Testis (tissue), 2 donors: ENCODE results near the gene CCDC157.

Experiments
- POLR2A ChIP-seq: fragments of 450-650 bp; IDR thresholded peaks from one replicate; pipeline ENCODE4 v1.6.1; 2017; ENCODE audit warnings: antibody characterized with exemption, mild to moderate bottlenecking, moderate library complexity
- TF ChIP-seq, protein P1 (sequence below), 3 experiments: fragments of 450-650 bp in 2 of 3; fragments of 200-600 bp in 1 of 3; sonication (generic) in 1 of 3; IDR thresholded peaks; one replicate each; pipeline ENCODE4 v1.5.1; 2016 to 2019; ENCODE audit warnings: antibody characterized with exemption in 3 of 3, mild to moderate bottlenecking in 2 of 3, moderate library complexity in 1 of 3

DNA sequence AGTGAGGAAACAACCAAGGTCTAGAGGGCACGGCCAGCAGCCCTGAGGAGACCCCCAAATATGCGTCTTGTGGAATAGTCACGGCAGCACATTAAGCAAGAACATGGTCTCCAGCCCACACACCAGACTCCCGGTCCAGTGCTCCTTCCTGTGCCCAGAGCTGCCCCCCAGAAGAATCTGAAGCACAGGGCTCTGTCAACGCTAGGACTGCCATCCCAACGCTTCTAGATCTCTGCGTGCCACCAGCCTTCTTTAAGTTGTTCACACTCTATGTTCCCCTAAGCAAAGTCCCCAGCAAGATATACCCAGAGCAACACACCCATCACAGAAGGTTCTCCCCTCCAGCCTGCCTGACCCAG is 36.5 kb downstream of the CCDC157 start:
- TF ChIP-seq, protein P1, sequence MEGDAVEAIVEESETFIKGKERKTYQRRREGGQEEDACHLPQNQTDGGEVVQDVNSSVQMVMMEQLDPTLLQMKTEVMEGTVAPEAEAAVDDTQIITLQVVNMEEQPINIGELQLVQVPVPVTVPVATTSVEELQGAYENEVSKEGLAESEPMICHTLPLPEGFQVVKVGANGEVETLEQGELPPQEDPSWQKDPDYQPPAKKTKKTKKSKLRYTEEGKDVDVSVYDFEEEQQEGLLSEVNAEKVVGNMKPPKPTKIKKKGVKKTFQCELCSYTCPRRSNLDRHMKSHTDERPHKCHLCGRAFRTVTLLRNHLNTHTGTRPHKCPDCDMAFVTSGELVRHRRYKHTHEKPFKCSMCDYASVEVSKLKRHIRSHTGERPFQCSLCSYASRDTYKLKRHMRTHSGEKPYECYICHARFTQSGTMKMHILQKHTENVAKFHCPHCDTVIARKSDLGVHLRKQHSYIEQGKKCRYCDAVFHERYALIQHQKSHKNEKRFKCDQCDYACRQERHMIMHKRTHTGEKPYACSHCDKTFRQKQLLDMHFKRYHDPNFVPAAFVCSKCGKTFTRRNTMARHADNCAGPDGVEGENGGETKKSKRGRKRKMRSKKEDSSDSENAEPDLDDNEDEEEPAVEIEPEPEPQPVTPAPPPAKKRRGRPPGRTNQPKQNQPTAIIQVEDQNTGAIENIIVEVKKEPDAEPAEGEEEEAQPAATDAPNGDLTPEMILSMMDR (IDR thresholded peaks at IDR 0.05): no peak
- no peak for TF ChIP-seq POLR2A
